ENCODE results near the gene ERN1. TPM values are rescaled to one million over a fixed set of nuclear protein-coding genes. Genes with fewer than 3 reads are reported as not detected.

ERN1 gene
- total and polyA plus RNA-seq, 2 of the 13 experiments (the other 11 are each of a cell fraction or from before 2014, with no cell fraction given), result 6.0 to 12.7 TPM

DNA sequence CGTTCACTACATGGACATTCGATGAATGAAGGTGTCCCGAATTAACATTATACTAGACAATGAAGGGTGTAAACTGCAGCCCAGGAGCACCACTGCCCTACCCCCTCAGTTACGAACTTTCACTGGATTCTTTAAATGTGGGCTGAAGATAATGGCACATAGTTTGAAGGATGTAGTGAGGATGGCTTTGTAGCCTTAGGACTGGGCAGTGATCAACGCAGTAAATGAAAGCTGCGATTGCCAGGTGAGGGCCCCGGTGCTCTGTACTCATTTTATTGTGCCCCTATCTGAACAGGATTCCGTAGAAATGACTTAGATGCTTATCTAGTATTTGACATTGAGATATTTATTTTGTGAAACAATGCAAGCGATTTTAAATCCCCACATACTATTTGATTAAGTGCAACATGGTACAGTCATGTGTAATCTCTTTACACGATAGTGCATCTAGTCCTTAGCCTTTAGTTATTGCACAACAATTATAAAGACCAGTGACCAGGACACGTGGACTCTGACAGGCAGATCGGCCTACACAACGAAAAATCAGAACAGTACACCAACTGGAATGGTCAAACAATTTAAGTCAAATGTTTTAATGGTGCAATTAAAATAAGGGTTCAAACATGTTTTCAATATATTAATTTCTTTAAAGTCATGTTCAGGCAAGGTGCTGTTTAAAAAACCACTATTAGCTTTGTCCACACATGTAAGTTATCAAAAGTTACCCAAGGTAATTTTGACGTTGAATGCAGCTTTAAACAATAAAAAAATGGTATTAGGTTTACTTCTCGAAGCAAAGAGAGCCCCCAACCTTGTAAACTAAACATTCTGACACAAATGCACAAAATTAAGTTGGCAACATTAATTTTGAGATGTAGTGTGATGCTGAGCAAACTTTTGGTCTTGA, 17.4 kb upstream of the ERN1 start (continued):
- TF ChIP-seq ZFP37 (CRISPR knock-in tag; IDR thresholded peaks at IDR 0.05; ENCODE audit: borderline replicate concordance) (peak; percentile 93; the same call in 1 of the 2 replicates), ZBTB10 (CRISPR knock-in tag; IDR thresholded peaks at IDR 0.05; ENCODE audit: borderline replicate concordance) (no peak), SAP130 (CRISPR knock-in tag; IDR thresholded peaks at IDR 0.05; ENCODE audit: low read depth) (peak; percentile 81), SOX13 (IDR thresholded peaks at IDR 0.05) (peak; percentile 56; the same call in 1 of the 2 replicates), SOX13 (CRISPR knock-in tag; conservative IDR thresholded peaks at IDR 0.05 in 1 of 2, IDR thresholded peaks at IDR 0.05 in 1 of 2) (peak; percentile 60 to 91; a peak in 2 of 4 replicates), ZNF264 (CRISPR knock-in tag; IDR thresholded peaks at IDR 0.05) (0 out of 2 replicates have a peak, but pooled peaks have one; percentile 26), MXI1 (IDR thresholded peaks at IDR 0.05; ENCODE audit: borderline replicate concordance, low read depth, low read length) (peak; percentile 81; the same call in 1 of the 3 replicates), ARID2 (CRISPR knock-in tag; IDR thresholded peaks at IDR 0.05; ENCODE audit: borderline replicate concordance) (no peak), ZBTB37 (CRISPR knock-in tag; IDR thresholded peaks at IDR 0.05) (no peak), SP4 (CRISPR knock-in tag; IDR thresholded peaks at IDR 0.05) (peak; percentile 39; the same call in 1 of the 2 replicates), SNAPC2 (CRISPR knock-in tag; IDR thresholded peaks at IDR 0.05) (no peak), ARHGAP35 (CRISPR knock-in tag; IDR thresholded peaks at IDR 0.05; ENCODE audit: borderline replicate concordance) (0 out of 2 replicates have a peak, but pooled peaks have one; percentile 34), KDM4B (CRISPR knock-in tag; IDR thresholded peaks at IDR 0.05) (no peak), KLF9 (CRISPR knock-in tag; IDR thresholded peaks at IDR 0.05; ENCODE audit: low read depth) (no peak), CENPX (CRISPR knock-in tag; IDR thresholded peaks at IDR 0.05) (no peak), NR2F2 (IDR thresholded peaks at IDR 0.05; ENCODE audit: borderline replicate concordance, low read depth) (no peak; the same call in 1 of the 2 replicates), MED8 (CRISPR knock-in tag; IDR thresholded peaks at IDR 0.05; ENCODE audit: insufficient replicate concordance) (peak; percentile 16), TGIF2 (CRISPR knock-in tag; IDR thresholded peaks at IDR 0.05) (peak; percentile 58; the same call in 1 of the 2 replicates), HNF4G (IDR thresholded peaks at IDR 0.05; ENCODE audit: borderline replicate concordance, low read depth, low read length) (no peak), HNF4G (CRISPR knock-in tag; IDR thresholded peaks at IDR 0.05; ENCODE audit: borderline replicate concordance, low read depth) (0 out of 2 replicates have a peak, but pooled peaks have one; percentile 24), ZFAT (CRISPR knock-in tag; conservative IDR thresholded peaks at IDR 0.05) (0 out of 2 replicates have a peak, but pooled peaks have one; percentile 65), MXD4 (CRISPR knock-in tag; IDR thresholded peaks at IDR 0.05) (peak; percentile 42; the same call in 1 of the 2 replicates)
- TF ChIP-seq, protein P1, sequence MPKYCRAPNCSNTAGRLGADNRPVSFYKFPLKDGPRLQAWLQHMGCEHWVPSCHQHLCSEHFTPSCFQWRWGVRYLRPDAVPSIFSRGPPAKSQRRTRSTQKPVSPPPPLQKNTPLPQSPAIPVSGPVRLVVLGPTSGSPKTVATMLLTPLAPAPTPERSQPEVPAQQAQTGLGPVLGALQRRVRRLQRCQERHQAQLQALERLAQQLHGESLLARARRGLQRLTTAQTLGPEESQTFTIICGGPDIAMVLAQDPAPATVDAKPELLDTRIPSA (CRISPR knock-in tag; IDR thresholded peaks at IDR 0.05; ENCODE audit: borderline replicate concordance), result no peak
- TF ChIP-seq, protein P2, sequence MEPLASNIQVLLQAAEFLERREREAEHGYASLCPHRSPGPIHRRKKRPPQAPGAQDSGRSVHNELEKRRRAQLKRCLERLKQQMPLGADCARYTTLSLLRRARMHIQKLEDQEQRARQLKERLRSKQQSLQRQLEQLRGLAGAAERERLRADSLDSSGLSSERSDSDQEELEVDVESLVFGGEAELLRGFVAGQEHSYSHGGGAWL (CRISPR knock-in tag; IDR thresholded peaks at IDR 0.05), result no peak

Data from HepG2 (cell line).